HepG2 (cell line): ENCODE results near the gene AFF4. TPM values are rescaled to one million over a fixed set of nuclear protein-coding genes. Genes with fewer than 3 reads are reported as not detected.
A peak's percentile ranks its signal among the peaks of the same experiment; 100 is the strongest.

Experiments used
- ASH2L ChIP-seq: fragments of 300-600, 200-600 bp; sonication (generic); IDR thresholded peaks from 2 replicates; pipeline ENCODE4 v1.7.0; 2017; ENCODE audit warnings: low read depth, mild to moderate bottlenecking, moderate library complexity, mixed read lengths, low read length; ENCODE audit not compliant: insufficient read length
- HMGXB3 ChIP-seq: sonication (generic); formaldehyde crosslinking; IDR thresholded peaks from 2 replicates; pipeline ENCODE4 v1.4.0; 2020; ENCODE audit warnings: missing genetic modification reagents, borderline replicate concordance
- ZNF18 ChIP-seq: sonication (generic); formaldehyde crosslinking; IDR thresholded peaks from 2 replicates; pipeline ENCODE4 v1.8.0; 2022; ENCODE audit warnings: mild to moderate bottlenecking, missing genetic modification reagents; ENCODE audit not compliant: insufficient replicate concordance
- ZNF235 ChIP-seq: sonication (generic); formaldehyde crosslinking; IDR thresholded peaks from 2 replicates; pipeline ENCODE4 v1.8.1; 2023; ENCODE audit warnings: mild to moderate bottlenecking, missing genetic modification reagents, borderline replicate concordance
- ZNF740 ChIP-seq: sonication (generic); formaldehyde crosslinking; IDR thresholded peaks from 2 replicates; pipeline ENCODE4 v1.4.0; 2020; ENCODE audit warnings: missing genetic modification reagents
- polyA plus RNA-seq, 8 experiments: library from polyadenylated mRNA; depleted of rRNA in 3 of 8; stranded (reverse) in 7 of 8; unstranded in 1 of 8; fragments of >200 nt; fragmentation: Illumina TruSeq in 4 of 8; extraction: Trizol in 4 of 8; gene quantifications; 2 replicates each; pipeline versions ENCODE4 v1.2.1 to v1.2.3, GENCODE V29; 2011 to 2016; ENCODE audit warnings: low read depth in 4 of 8, missing spikeins in 1 of 8, mixed read lengths in 1 of 8; ENCODE audit not compliant: insufficient read depth in 1 of 8
- total RNA-seq, 5 experiments: library from RNA; depleted of rRNA; stranded (reverse); fragments of >200 nt; fragmentation: Illumina TruSeq; extraction: Trizol; gene quantifications; 2 replicates each; pipeline ENCODE4 v1.2.3, GENCODE V29; 2016; ENCODE audit warnings: low read depth in 1 of 5
- TF ChIP-seq, protein P1 (sequence below): sonication (generic); formaldehyde crosslinking; IDR thresholded peaks from 2 replicates; pipeline ENCODE4 v1.5.0; 2020; ENCODE audit warnings: mild to moderate bottlenecking, missing genetic modification reagents
- TF ChIP-seq, protein P2 (sequence below): sonication (generic); formaldehyde crosslinking; conservative IDR thresholded peaks from 2 replicates; pipeline ENCODE4 v1.8.0; 2022; ENCODE audit warnings: mild to moderate bottlenecking, moderate library complexity, missing genetic modification reagents
- TF ChIP-seq, protein P3 (sequence below): sonication (generic); formaldehyde crosslinking; IDR thresholded peaks from 2 replicates; pipeline ENCODE4 v1.5.1; 2020; ENCODE audit warnings: mild to moderate bottlenecking, moderate library complexity, missing genetic modification reagents

Gene AFF4
- total and polyA plus RNA-seq, 2 of the 13 experiments (the other 11 are each of a cell fraction or from before 2014, with no cell fraction given), result 22.1 to 25.5 TPM

DNA sequence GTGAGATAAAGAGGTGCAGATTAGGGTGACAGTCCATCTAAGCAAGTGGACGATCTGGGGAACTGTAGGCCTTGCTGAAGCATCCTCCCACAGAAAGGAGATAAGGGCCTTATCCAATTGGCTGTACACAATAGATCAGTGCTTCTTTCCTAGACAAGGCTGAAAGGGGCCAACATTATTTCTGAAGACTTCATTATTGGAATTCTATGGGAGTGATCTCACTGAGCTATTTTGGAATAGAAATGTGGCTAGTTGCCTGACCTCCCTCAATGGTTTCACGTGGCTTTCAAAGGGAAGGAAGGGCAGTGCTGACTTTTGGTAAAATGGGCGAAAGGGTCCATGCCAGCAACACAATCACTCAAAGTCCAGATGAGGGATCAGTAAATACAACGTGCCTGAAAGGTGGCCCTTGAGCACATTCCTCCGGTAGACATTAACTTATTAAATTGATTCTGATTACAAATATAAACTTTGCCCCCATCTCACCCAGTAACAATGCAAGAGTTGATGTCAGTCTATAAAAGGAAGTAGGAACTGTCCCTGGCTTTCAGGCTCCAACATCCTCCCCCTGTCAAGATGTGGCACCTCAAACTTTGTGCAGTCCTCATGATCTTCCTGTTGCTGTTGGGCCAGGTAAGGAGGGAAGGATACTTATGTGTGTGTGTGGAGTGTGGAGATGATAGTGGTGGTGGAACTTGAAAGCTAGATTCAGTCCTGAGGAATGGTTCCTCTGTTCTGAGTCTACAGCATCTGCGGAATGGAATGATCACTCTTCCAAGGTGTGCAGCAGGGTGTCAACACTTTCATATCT is 90.1 kb downstream of the AFF4 start, which contains the start of gene LEAP2 (continued):
- TF ChIP-seq HMGXB3 (peak; percentile 31; the same call in 1 of the 2 replicates), ZNF235 (peak; percentile 38; the same call in 1 of the 2 replicates), ZNF740 (CRISPR knock-in tag) (no peak), ASH2L (peak; percentile 93), ZNF18 (CRISPR knock-in tag) (peak; percentile 36)
- TF ChIP-seq, protein P1, sequence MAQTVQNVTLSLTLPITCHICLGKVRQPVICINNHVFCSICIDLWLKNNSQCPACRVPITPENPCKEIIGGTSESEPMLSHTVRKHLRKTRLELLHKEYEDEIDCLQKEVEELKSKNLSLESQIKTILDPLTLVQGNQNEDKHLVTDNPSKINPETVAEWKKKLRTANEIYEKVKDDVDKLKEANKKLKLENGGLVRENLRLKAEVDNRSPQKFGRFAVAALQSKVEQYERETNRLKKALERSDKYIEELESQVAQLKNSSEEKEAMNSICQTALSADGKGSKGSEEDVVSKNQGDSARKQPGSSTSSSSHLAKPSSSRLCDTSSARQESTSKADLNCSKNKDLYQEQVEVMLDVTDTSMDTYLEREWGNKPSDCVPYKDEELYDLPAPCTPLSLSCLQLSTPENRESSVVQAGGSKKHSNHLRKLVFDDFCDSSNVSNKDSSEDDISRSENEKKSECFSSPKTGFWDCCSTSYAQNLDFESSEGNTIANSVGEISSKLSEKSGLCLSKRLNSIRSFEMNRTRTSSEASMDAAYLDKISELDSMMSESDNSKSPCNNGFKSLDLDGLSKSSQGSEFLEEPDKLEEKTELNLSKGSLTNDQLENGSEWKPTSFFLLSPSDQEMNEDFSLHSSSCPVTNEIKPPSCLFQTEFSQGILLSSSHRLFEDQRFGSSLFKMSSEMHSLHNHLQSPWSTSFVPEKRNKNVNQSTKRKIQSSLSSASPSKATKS (CRISPR knock-in tag), result 0 out of 2 replicates have a peak, but pooled peaks have one; percentile 57
- TF ChIP-seq, protein P2, sequence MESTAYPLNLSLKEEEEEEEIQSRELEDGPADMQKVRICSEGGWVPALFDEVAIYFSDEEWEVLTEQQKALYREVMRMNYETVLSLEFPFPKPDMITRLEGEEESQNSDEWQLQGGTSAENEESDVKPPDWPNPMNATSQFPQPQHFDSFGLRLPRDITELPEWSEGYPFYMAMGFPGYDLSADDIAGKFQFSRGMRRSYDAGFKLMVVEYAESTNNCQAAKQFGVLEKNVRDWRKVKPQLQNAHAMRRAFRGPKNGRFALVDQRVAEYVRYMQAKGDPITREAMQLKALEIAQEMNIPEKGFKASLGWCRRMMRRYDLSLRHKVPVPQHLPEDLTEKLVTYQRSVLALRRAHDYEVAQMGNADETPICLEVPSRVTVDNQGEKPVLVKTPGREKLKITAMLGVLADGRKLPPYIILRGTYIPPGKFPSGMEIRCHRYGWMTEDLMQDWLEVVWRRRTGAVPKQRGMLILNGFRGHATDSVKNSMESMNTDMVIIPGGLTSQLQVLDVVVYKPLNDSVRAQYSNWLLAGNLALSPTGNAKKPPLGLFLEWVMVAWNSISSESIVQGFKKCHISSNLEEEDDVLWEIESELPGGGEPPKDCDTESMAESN (CRISPR knock-in tag), result no peak
- TF ChIP-seq, protein P3, sequence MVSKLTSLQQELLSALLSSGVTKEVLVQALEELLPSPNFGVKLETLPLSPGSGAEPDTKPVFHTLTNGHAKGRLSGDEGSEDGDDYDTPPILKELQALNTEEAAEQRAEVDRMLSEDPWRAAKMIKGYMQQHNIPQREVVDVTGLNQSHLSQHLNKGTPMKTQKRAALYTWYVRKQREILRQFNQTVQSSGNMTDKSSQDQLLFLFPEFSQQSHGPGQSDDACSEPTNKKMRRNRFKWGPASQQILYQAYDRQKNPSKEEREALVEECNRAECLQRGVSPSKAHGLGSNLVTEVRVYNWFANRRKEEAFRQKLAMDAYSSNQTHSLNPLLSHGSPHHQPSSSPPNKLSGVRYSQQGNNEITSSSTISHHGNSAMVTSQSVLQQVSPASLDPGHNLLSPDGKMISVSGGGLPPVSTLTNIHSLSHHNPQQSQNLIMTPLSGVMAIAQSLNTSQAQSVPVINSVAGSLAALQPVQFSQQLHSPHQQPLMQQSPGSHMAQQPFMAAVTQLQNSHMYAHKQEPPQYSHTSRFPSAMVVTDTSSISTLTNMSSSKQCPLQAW (CRISPR knock-in tag), result peak; percentile 99
